Chondrocyte (in vitro differentiated cells): Measurements from ENCODE around the gene RFX6. TPM values are rescaled to one million over a fixed set of nuclear protein-coding genes. Genes with fewer than 3 reads are reported as not detected.

Experiments
- DNase-seq: peaks from one replicate; pipeline ENCODE4 v3.0.0; 2021; ENCODE audit warnings: mixed read lengths, low spot score
- H3K27ac Mint-ChIP-seq: one replicate; pipeline ENCODE4 v1.8.0; 2021; ENCODE audit warnings: mild to moderate bottlenecking, moderate library complexity, mixed read lengths; ENCODE audit not compliant: unreplicated experiment
- H3K27me3 Mint-ChIP-seq: 2 replicates; pipeline ENCODE4 v1.8.0; 2021; ENCODE audit warnings: low read depth, mixed read lengths
- H3K36me3 Mint-ChIP-seq: 2 replicates; pipeline ENCODE4 v1.8.0; 2021; ENCODE audit warnings: low read depth, mixed read lengths
- H3K4me1 Mint-ChIP-seq: 2 replicates; pipeline ENCODE4 v1.8.0; 2021; ENCODE audit warnings: low read depth, mild to moderate bottlenecking, mixed read lengths
- H3K4me3 Mint-ChIP-seq: one replicate; pipeline ENCODE4 v1.8.0; 2021; ENCODE audit warnings: mild to moderate bottlenecking, moderate library complexity, mixed read lengths; ENCODE audit not compliant: unreplicated experiment
- H3K9me3 Mint-ChIP-seq: 2 replicates; pipeline ENCODE4 v1.8.0; 2021; ENCODE audit warnings: low read depth, mixed read lengths
- total RNA-seq: library from RNA; stranded (reverse); gene quantifications from 3 replicates; pipeline ENCODE4 v1.2.1, GENCODE V29; 2021
- TF ChIP-seq, protein P1 (sequence below): fragments of 200-600 bp; sonication (generic); IDR thresholded peaks from 2 replicates; pipeline ENCODE4 v1.5.0; 2021; ENCODE audit warnings: antibody characterized with exemption, mild to moderate bottlenecking, moderate library complexity

The RFX6 gene
- total RNA-seq, 1 donor from 2014 or later = not detected

DNA sequence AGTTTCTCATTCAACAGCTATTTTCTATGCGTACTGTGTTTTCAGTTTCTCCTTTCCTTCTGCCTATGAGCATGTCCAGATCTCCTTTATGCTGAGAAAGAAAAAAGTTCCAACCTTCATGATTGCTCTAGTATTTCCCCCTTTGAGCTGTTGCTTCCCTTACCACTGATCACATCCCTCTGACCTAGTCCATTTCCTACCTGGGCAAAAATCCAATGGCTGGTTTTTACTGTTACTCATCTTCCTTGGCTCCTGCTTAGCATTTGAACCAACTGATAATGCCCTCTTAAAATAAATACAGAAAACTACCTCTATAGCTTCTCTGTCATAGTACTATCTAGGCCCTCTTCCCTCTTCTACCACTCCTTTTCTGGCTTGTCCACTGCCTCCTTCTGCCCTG lies 6.0 kb downstream of the RFX6 start:
- no peak for DNase-seq
- TF ChIP-seq, protein P1, sequence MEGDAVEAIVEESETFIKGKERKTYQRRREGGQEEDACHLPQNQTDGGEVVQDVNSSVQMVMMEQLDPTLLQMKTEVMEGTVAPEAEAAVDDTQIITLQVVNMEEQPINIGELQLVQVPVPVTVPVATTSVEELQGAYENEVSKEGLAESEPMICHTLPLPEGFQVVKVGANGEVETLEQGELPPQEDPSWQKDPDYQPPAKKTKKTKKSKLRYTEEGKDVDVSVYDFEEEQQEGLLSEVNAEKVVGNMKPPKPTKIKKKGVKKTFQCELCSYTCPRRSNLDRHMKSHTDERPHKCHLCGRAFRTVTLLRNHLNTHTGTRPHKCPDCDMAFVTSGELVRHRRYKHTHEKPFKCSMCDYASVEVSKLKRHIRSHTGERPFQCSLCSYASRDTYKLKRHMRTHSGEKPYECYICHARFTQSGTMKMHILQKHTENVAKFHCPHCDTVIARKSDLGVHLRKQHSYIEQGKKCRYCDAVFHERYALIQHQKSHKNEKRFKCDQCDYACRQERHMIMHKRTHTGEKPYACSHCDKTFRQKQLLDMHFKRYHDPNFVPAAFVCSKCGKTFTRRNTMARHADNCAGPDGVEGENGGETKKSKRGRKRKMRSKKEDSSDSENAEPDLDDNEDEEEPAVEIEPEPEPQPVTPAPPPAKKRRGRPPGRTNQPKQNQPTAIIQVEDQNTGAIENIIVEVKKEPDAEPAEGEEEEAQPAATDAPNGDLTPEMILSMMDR = no peak
- Mint-ChIP-seq H3K27ac (no peak overlapping the region), H3K4me1 (no peaks in the 10 kb centered on the region), H3K4me3 (no peak overlapping the region), H3K9me3 (no peaks in the 10 kb centered on the region), H3K36me3 (no peaks in the 10 kb centered on the region), H3K27me3 (peaks cover 27% of the 10 kb centered on the region)

GRCh38 chr6:116884530-116884929 lies 7.5 kb downstream of the RFX6 start:
- no peaks in the 10 kb centered on the region for H3K9me3 Mint-ChIP-seq
- no peaks in the 10 kb centered on the region for H3K4me1 Mint-ChIP-seq
- TF ChIP-seq, protein P1 = no peak
- no peaks in the 10 kb centered on the region for H3K36me3 Mint-ChIP-seq
- H3K4me3 Mint-ChIP-seq = no peak overlapping the region
- DNase-seq = no peak
- no peak overlapping the region for H3K27ac Mint-ChIP-seq
- H3K27me3 Mint-ChIP-seq = peaks cover 33% of the 10 kb centered on the region

GRCh38 chr6:116887168-116887567 lies 10.1 kb downstream of the RFX6 start:
- H3K4me3 Mint-ChIP-seq = no peak overlapping the region
- H3K9me3 Mint-ChIP-seq = no peaks in the 10 kb centered on the region
- H3K27me3 Mint-ChIP-seq = peaks cover 24% of the 10 kb centered on the region
- no peaks in the 10 kb centered on the region for H3K36me3 Mint-ChIP-seq
- TF ChIP-seq, protein P1 = no peak
- no peaks in the 10 kb centered on the region for H3K4me1 Mint-ChIP-seq
- no peak for DNase-seq
- H3K27ac Mint-ChIP-seq = no peak overlapping the region

DNA sequence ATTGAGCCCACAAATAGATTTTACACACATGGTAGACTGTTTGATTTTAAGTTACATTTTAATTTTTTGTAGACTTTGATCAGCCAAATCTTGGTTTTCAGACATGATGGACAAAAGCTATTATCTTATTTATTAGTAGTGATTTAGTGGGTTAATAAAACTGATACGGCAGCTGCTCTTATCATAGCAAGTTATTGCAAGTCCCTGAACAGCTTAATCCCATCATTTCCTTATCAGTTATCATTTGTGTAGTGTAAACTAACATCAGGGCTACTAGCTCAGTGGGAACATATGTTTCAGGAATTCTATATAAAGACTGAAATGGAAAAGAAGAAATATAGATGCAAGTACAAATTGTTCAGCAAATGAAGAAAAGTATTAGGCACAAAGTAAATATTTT lies 10.9 kb downstream of the RFX6 start:
- DNase-seq = no peak
- H3K9me3 Mint-ChIP-seq = no peaks in the 10 kb centered on the region
- no peaks in the 10 kb centered on the region for H3K4me1 Mint-ChIP-seq
- peaks cover 22% of the 10 kb centered on the region for H3K27me3 Mint-ChIP-seq
- no peaks in the 10 kb centered on the region for H3K36me3 Mint-ChIP-seq
- no peak overlapping the region for H3K4me3 Mint-ChIP-seq
- no peak overlapping the region for H3K27ac Mint-ChIP-seq
- TF ChIP-seq, protein P1 = no peak

GRCh38 chr6:116888732-116889360 lies 11.8 kb downstream of the RFX6 start:
- Mint-ChIP-seq H3K4me3 (no peak overlapping the region), H3K36me3 (no peaks in the 10 kb centered on the region), H3K27me3 (peaks cover 18% of the 10 kb centered on the region), H3K4me1 (no peaks in the 10 kb centered on the region), H3K9me3 (no peaks in the 10 kb centered on the region), H3K27ac (no peak overlapping the region)
- no peak for DNase-seq
- TF ChIP-seq, protein P1 = no peak
